LoVo (cell line): ENCODE data around the gene CCDC78.

Source experiments
- DNase-seq: peaks from one replicate; pipeline ENCODE4 v3.0.0-alpha.2; 2016; ENCODE audit warnings: low spot score

Gene CCDC78

DNA sequence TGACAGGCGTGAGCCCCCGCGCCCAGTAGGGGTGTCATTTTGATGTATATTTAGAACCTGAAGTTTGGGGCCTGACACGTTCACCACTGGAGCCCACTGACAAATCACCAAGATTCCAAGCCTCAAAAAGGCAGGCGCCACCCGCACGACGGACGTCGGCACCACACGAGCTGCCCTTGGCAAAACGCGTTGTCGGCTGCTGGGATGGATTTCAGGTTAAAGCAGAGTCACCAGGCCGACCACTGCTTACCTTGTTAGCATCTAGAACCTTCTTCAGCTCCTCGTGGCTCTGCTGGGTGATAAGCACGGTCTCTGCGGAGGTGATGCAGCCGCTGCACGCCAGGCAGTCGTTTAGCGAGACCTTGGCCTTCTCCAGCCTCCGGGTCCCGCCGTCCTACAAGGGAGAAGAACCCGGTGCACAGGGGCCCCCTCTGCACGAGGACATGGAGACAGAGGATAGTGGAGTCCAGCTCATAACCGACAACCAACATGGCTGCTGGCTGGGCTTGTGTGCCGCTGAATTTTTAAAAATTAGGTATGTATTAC, 10.8 kb upstream of the CCDC78 start:
- DNase-seq, result no peak

DNA sequence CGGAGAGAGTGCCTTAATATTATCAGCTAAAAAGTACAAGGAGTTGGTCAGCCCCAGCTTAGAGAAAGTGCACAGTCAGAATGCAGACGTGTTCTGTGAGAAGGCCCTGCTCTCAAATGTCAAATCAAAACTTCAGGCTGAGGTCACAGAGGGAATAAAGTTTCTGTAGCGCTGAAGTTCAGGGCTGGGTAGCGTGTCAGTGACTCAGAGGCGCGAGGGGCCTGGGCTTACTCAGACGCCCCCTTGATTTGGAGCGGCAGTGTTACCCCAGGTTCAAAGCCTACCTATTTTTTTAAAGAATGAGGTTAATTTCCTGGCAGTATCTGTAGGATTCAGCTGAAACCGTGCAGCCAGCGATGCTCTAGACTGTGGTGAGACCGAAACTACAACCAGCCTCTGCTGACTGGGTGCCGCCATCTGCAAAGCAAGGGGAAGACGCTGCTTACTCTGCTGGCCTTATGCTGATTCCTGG, 9.8 kb upstream of the CCDC78 start:
- no peak for DNase-seq

DNA sequence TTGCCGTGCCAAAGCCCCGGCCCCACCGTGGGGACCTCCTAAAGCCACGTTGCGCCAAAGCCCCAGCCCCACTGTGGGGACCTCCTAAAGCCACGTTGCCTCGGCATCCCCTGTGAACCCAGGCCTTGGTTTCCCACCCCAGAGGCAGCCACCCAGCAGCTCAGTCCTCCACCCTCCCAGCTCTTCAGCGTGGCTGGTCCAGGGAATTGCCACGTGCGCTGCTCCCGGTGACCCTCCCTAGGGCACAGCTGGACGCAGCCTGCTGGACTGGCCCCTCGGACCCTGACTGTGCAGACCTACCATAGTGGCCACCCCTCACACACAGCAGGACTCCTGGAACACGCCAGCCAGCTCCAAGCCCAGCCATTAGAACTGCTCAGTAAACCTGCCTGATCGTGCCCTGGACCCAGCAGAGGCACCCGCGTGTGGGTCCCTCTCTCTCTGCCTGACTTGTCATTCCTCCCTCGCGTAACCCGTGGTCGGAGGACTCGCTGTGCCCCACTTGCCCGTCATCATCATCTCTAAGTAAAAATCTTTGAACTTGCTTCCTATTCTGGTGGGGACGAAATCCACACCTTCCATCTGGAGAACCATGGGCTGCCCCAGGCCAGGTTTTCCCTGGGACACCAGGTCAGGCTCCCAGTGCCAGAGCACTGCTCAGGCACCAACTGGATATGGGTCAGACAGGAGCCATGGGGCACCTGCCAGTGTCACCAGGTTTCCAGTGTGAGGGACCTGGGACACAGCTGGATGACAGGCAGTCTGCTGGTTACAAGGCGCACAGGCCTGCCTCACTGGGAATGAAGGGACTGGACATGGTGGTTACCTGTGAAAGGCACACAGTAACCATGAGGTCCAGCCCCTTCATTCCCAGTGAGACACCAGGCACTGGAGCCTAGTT, 9.0 kb upstream of the CCDC78 start:
- DNase-seq, result no peak

DNA sequence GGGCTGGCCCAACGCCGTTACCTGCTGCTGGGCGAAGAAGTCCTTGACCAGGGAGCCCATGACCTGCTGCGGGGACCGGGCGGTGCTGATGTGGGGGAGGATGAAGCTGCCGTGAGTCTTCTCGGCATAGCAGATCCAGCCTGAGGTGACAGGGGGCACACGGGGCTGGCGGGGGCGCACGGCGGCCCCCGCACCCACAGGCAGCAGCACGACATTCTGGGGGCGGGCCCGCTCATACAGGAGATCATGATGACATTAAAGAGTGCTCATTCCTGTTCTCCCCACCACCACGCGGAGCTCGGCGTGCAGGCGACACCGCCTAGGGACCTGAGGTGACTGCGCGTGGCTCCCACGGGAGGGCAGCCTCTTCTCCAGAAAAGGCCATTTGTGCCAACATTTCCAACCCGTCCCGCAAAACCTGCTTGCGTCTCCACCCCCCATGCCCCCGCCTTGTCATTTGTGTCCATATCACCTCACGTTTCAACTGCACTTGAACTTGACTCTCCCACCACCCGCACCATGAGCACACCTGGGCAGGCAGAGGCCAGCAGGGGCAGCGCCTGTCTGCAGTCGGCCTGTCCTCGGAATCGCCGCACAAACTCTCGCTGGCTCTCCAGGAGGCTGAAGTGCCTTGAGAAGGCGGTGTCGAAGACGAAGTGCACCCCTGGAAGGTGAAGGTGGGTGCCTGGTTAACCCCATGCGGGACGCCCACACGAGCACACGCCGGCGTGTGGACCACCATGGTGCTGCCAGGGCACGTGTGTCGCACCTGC, 8.2 kb upstream of the CCDC78 start:
- DNase-seq, result no peak

DNA sequence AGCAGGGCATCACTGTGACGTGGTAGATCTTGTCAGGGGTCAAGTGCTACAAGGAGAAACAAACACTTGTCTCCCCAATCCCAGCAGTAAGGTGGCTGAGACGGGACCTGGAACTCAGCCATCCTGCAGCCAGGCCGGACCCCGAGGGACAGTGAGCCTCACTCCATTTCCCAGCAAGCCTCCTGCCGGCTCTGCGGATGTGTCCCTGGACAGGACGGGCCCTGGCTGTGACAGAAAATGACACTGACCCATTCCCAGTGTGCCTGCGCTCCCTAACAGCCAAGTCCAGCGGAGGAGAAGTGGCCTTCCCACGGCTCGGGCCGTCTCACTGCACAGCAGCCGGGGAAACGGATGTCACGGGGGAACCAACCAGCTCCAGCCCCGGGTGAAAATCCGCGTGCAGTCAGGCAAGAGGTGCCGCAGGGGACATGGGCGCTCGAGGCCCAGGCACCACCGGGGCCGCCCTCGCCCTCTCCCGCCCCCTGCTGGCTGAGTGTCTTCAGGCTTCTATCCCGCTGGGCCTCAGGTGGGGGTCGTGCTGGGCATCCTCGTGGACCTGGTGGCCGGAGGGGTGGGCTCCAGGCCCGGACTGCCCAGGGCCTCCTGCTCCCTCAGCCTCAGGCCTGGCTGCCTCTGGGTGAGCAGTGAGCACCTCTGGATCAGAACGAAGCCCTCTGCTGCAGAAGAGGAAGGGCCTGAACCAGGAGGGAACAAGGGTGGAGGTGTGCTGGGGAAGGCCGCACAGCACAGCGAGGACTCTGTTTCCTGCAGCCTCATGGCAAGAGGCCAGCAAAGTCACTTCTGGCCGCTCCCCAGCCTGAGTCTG, 7.4 kb upstream of the CCDC78 start:
- no peak for DNase-seq

DNA sequence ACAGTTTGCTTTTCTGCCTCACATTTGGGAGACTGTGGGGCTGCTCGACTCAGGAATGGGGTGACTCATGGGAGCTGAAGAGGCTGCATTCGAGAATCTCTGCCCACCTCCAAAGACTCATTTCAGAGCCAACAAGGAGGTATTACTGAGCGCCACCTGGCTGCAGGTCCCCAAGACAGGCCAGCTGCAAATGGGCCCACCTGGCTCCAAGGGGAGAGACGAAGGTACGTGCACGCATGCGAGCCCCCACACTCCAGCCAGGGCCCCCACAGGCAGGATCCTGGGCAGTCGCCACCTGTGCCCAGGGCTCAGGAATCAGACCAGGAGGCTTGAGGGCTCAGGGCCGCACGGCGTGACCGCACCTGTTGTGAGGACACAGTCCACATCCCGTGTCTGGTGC, 6.7 kb upstream of the CCDC78 start:
- DNase-seq, result no peak

DNA sequence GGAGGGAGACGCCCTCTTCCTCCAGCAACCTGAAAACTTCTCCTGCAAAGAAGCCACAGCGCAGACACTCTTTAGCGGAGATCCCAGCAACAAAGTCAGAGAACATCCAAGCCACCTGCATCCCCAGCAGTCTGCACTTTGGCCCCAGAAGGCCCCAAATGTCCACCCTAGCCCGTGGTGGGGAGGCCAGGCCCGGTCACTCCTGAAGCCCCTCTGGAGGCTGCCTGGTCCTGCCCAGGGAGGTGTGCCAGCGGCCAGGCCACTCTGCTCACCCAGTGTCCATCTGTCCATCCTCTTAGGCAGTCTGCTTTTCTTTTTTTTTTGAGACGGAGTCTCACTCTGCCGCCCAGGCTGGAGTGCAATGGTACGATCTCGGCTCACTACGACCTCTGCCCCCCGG, 6.1 kb upstream of the CCDC78 start:
- DNase-seq, result no peak

DNA sequence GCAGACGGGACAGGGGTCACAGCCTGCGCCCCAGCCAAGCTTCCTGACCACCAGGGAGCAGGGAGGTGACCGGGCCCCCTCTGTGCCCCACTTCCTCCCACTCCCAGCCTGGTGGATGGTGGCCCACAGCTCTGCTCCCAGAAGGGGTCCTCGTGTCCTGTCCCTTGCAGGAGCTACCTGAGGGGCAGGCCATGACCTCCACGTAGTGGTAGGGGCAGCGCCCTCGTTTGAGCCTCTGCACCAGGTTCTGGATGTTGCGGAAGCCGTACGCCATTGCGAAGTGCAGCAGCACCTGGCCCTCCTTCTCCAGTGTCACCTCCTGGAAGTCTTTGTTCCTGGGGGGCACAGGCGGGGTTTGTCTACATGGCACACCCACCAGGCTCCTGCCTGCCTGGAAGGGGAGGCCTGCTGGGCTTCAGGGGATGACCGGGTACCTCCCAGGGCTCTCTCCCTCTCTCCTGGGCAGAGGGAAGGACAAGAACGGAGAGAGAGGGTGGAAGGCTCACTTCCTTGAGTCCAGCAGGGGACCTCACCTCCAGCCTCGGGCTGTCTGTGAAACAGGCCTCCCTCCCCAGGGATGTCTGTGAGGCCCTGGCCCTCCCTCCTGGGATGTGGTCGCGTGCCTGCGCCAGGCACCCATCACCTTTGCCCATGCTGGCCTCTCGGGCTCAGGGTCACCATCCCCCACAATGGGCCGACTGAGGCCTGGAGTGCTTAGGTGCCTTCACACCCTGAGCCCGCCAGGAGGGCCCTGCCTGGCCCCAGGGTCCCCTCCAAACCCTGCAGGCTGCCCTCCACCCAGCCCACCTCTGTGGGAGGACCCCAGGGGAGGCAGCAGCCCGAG, 4.6 kb upstream of the CCDC78 start:
- no peak for DNase-seq

DNA sequence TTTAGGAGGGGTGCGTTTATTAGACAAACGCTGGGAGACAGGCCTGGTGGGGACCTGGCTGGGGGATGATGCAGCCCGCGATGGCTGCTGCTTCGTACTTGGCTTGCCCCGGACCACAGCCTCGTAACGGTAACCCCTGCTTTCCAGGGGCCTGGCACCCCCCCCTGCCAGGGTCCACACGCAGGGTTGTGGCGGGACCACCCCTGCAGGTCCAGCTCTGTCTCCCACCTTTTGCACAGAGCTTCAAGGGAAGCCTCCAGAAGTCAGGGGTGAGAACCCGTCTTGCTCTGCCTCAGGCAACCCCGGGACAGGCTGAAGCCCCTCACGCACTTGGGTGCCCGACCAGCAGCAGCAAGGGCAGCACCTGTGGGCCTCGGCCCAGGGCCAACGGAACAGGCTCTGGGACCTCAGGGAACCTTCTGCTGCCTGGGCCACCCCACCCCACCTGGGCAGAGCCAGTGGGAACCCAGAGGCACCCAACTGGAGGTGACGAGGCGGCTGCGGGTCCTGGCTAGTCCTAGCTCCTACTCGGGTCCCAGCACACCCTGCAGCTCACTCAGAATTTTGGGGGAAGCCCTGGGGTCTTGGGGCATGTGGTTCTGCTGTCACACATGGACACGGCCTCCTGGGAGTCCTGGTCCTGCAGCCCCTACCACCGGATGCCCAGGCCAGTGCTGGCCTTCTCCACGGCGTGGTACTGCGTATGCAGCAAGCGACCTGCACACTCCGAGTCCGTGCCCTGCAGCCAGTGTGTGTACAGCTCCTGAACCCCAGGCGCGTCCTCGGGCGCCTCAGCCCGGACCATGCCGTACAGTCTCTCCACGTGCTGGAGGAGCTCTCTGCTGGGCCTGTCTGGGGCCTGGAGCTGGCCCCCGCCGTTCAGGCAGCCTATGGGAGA, 3.8 kb upstream of the CCDC78 start:
- DNase-seq, result no peak

DNA sequence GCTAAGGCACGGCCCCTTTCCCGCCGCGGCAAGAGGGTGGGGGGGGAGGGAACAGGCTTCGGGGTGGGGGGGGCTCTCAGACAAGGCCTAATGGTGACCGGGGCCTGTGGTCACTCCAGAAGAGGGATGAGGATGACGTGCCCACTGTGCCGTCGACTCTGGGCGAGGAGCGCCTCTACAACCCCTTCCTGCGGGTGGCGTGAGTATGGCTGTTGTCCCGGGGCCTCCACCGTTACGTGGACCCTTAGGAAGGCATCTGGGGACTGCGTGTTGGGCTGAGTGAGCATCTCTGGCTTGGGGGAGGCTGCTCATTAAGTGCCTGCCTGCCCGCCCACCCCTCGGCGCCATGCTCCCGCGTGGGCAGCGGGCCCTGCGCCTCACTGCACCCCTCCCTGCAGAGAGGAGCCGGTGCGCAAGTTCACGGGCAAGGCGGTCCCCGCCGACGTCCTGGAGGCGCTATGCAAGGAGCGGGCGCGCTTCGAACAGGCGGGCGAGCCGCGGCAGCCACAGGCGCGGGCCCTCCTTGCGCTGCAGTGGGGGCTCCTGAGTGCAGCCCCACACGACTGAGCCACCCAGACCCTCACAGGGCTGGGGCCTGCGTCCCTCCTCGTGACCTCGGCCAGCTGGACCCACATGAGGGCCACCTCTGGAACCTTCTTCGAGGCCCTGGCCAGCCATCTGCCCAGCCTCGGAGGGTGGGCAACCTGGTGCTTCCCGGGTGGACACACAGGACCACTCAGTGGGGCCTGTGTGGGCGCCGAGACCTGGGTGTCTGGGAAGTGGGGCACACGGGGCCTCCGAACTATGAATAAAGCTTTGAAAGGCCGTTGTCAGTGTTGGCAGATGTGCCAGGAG, 2.9 kb upstream of the CCDC78 start:
- no peak for DNase-seq

DNA sequence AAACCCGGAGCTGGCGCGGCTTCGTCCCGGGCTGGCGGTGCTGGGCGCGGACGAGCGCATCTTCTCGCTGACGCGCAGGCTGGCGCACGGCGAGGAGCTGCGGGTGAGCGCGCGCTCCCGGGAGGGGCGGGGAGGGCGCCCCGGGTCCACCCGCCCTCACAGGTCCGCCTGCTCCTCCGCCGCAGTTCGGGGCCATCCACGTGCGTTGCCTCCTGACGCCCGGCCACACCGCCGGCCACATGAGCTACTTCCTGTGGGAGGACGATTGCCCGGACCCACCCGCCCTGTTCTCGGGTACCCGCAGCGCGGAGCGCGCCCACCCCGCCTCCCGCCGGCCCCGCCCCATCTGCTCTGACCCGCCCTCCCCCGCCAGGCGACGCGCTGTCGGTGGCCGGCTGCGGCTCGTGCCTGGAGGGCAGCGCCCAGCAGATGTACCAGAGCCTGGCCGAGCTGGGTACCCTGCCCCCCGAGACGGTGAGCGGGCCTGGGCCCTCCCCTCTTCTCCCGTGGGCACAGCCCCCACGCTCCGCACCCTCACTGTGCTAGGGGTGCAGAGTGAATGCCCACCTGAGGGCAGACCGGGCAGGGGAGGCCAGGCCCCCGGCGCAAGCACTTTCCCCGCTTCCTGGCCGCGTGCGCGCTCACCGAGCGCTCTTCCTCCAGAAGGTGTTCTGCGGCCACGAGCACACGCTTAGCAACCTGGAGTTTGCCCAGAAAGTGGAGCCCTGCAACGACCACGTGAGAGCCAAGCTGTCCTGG, 2.1 kb upstream of the CCDC78 start:
- DNase-seq, result peak; percentile 87

DNA sequence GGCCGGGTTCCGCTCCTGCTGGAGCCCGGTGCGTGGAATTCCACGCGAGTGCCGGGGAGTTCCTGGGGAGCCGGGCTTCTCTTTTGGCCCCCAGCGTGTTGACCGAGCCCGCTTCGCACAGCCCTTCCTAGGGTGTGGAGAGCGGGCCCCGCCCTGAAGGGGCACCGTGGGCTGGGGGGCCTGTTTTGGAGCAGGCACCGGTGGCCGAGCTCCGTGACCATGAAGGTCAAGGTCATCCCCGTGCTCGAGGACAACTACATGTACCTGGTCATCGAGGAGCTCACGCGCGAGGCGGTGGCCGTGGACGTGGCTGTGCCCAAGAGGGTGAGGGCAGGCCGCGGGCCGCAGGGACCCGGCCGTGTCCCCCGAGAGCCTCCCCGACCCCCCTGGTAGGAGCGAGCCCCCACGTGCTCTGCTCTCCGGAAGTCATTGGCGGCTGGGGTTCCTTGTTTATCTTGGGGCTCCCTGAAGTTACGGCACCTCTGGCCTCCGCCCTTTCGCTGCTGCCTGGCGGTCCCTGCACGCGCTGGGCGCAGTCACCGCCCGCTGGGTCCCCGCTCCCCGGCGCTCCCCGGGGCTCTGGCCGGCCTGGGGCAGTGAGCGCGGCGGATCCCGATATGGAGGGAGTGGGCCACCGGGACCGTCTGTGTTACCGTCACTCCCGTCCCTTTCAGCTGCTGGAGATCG, 1.2 kb upstream of the CCDC78 start:
- DNase-seq, result no peak

DNA sequence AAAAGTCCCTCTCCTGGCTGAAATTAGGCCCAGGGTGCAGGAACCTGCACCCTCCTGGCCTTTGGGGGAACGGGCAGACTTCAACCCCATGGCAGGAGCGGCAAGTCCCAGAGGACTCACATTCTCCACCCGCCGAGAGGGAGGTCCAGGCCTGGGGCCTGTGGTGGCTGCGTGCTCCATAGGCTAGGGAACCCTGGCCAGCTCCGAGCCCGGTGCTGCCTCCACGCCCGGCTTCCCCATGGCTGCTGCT, 130 bp downstream of the CCDC78 start:
- DNase-seq, result no peak

DNA sequence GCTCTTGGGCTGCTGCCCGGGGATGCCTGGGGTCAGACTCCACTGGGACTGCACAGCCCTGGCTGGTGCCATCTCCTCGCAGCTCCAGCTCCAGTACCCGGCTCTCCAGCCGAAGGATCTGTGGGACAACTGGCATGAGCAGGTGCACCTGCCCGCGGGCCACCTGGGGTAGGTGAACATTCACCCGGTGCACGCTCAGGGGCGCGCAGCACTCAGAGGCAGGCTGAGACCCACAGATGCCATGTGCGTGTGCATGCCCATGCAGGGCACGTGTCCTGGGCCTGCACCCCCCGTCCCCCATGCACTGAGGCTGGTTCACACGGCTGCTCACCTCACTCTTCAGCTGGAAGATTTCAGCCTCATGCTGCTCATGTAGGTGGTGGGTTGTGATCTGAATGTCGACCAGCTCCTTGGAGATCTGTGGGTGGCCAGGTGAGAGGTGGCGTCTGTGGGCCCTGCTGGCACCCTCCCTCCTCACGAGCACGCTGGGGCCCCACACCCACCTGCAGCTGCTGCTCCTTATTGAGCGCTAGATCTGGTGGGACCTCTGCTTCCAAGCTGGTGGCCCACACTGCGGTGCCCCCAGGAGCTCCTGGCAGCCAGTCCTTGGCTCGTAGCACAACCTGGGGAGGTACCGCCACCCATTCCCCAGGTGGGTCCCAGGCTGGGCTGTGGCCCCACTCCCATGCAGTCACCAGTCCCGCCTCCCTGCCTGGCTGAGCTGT, 618 bp downstream of the CCDC78 start:
- DNase-seq, result no peak

DNA sequence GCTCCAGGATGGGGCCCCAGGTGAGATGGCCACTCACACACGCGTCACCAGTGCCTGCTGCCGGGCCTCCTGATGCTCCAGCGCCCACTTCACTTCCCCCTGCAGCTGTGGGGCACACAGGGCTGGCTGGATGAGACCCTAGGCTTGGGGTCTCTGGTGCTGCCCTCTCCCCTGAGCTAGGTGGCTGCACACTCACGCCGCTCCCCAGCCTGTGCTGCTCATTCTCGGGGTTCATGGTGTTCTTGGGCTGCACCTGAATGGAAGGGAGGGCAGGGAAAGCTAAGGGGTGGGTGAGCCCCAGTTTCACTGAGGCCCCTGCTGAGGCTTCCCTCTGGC, 1.2 kb downstream of the CCDC78 start:
- DNase-seq, result no peak

DNA sequence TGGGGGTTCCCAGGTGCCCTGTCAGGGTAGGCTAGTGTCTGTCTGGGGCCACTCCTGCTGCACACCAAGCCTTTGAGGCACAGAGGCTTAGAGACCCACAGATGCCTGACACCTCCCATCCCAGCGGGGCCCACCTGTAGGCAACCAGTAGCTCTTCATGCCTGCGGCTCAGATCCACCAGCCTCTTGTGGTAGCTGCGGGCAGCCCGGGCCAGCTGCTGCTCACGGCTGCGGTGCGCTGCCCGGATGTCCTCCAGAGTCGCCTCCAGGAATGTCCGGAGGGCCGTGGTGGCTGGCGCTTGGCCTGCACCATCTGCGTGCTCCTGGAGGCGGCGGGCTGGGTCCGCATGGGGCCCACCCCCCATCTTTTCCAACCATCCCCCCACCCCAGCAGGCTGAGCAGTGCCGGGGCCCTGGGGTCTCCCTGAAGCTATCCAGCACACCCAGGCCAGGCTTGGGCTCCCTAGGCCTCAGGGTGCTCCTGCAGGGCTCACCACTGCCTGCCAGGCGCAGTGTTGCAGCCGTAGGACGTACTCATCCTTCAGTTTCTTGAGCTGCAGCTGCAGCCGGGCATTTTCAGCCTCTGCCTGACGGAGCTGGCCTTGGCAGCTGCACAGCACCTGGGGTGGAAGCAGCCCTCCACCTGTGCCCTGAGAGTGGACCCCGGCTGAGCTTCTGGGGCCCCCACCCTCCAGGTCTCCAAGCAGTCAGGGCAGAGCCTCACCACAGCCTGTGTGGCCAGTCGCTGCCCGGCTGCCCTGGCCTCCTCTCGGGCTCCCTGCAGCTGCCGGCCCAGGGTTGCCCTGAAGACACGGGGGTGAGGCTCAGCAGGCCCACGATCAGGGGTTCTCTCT, 1.8 kb downstream of the CCDC78 start:
- no peak for DNase-seq

DNA sequence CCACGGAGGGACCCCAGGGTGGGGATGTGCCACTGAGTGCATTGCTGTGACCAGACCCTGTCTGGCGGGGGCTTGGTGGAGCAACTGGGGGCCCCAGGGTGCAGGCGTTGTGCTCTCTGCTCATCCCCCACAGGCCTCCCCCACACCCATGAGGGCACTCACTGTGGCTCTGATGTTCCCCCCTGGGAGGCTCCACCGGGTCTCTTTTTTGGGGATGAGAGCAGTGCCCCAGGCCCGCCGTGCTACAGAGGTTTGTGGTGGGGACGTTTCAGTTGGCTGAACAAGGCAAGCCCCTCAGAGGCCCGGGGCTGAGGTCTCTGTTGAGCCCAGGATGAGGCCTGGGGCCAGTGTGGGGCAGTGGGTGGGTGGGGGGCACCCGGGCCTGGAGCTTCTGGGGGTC, 2.5 kb downstream of the CCDC78 start:
- DNase-seq, result no peak
